ENCODE measurements around the gene BCL7C. TPM values are rescaled to one million over a fixed set of nuclear protein-coding genes. Genes with fewer than 3 reads are reported as not detected.

Gene BCL7C
- total and polyA plus RNA-seq, 2 of the 13 experiments (the other 11 are each of a cell fraction or from before 2014, with no cell fraction given), result 17.7 to 33.8 TPM

- TF ChIP-seq ZBTB40 (IDR thresholded peaks at IDR 0.05) (no peak), ZBTB40 (CRISPR knock-in tag; IDR thresholded peaks at IDR 0.05) (no peak; the same call in 1 of the 2 replicates), EEA1 (CRISPR knock-in tag; IDR thresholded peaks at IDR 0.05; ENCODE audit: borderline replicate concordance) (0 out of 2 replicates have a peak, but pooled peaks have one; percentile 63), ZNF710 (CRISPR knock-in tag; IDR thresholded peaks at IDR 0.05; ENCODE audit: borderline replicate concordance) (peak; percentile 14; the same call in 1 of the 2 replicates), HOXD1 (CRISPR knock-in tag; IDR thresholded peaks at IDR 0.05) (no peak), MEIS2 (CRISPR knock-in tag; IDR thresholded peaks at IDR 0.05) (peak; percentile 47; the same call in 1 of the 2 replicates), ZSCAN5A (CRISPR knock-in tag; IDR thresholded peaks at IDR 0.05; ENCODE audit: borderline replicate concordance) (no peak), NR2F2 (IDR thresholded peaks at IDR 0.05; ENCODE audit: borderline replicate concordance, low read depth) (peak; percentile 15; the same call in 1 of the 2 replicates), AKAP8 (CRISPR knock-in tag; IDR thresholded peaks at IDR 0.05) (no peak; the same call in 1 of the 2 replicates), KLF12 (CRISPR knock-in tag; IDR thresholded peaks at IDR 0.05; ENCODE audit: borderline replicate concordance) (peak; percentile 15; the same call in 1 of the 2 replicates), DNMT3B (CRISPR knock-in tag; conservative IDR thresholded peaks at IDR 0.05) (0 out of 2 replicates have a peak, but pooled peaks have one; percentile 51), ELF4 (CRISPR knock-in tag; IDR thresholded peaks at IDR 0.05; ENCODE audit: borderline replicate concordance) (peak; percentile 61; the same call in 1 of the 2 replicates), HMGXB4 (CRISPR knock-in tag; IDR thresholded peaks at IDR 0.05; ENCODE audit: borderline replicate concordance in 1 of 2, low read depth in 1 of 2) (peak; percentile 83 to 93; a peak in 3 of 4 replicates)
Measured at GRCh38 chr16:30844671-30845449, 49.0 kb downstream of the BCL7C start (continued).

Measured in HepG2 (cell line).